Renal cortex interstitium (tissue), 15 donors: Measurements from ENCODE around the gene KRTAP5-2. TPM values are rescaled to one million over a fixed set of nuclear protein-coding genes. Genes with fewer than 3 reads are reported as not detected.
"Not testable (repeated sequence)": the region's sequence is repeated elsewhere in the genome, so short reads cannot be mapped to it uniquely, and the experiment has no call there.

Source experiments
- DNase-seq, 11 donors: peaks; one replicate each; pipeline ENCODE4 v3.0.0-alpha.2; 2013; ENCODE audit warnings: low read depth in 9 of 11, low spot score in 4 of 11; ENCODE audit errors: extremely low read depth in 1 of 11
- long read RNA-seq, 16 experiments: transcript quantifications; one replicate each; lab custom pipeline, GENCODE V29; 2026
- polyA plus RNA-seq, 3 donors: library from polyadenylated mRNA; unstranded; fragments of 120-200 nt; gene quantifications; one replicate each; pipeline ENCODE4 v1.2.1, GENCODE V29; 2013; ENCODE audit not compliant: insufficient read length in 3 of 3

Gene KRTAP5-2, protein sequence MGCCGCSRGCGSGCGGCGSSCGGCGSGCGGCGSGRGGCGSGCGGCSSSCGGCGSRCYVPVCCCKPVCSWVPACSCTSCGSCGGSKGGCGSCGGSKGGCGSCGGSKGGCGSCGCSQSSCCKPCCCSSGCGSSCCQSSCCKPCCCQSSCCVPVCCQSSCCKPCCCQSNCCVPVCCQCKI
- polyA plus RNA-seq: not detected
- long read RNA-seq, donor 1: 0 reads
- long read RNA-seq, donor 2: 0 reads
- long read RNA-seq, donor 3: 0 reads
- long read RNA-seq, donor 4: 0 reads
- long read RNA-seq, donor 5: 0 reads
- long read RNA-seq, donor 6: 0 reads
- long read RNA-seq, donor 7: 0 reads
- long read RNA-seq, donor 8: 0 reads
- long read RNA-seq, donor 9: 0 reads
- long read RNA-seq, donor 10: 0 reads
- long read RNA-seq, donor 11: 0 reads
- long read RNA-seq, donor 12: 0 reads
- long read RNA-seq, donor 13: 0 reads
- long read RNA-seq, donor 14: 0 reads
- long read RNA-seq, donor 15: 0 reads
- long read RNA-seq, donor 16: 0 reads

DNA sequence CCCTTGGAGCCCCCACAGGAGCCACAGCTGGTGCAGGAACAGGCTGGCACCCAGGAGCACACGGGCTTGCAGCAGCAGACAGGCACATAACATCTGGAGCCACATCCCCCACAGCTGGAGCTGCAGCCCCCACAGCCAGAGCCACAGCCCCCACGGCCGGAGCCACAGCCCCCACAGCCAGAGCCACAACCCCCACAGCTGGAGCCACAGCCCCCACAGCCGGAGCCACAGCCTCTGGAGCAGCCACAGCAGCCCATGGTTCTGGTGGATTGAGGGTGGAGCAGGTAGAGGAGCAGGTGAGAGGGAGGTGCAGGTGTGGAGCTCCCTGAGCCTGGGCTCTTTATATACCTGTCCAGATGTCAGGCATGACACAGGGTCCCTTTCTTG, at the start of gene KRTAP5-2:
TSS of gene KRTAP5-2 (minus strand) at position 301 of the 387 bp plus-strand sequence. CDS start at position 257, 44 bp downstream.
- DNase-seq: no peak

DNA sequence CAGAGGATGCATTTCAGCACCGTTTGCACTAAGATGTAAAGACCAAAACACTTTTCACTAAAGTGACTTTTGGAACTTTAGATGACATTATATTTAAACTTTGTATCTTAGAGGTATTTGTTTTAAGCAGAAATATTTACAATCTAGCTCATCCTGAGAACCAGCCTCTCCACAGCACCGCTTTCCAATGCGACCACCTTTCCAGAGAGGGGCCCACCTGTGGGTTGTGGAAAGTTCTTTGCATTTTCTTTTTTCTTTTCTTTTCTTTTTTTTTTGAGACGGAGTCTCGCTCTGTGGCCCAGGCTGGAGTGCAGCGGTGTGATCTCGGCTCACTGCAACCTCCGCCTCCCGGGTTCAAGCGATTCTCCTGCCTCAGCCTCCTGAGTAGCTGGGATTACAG, 48.4 kb upstream of the KRTAP5-2 start:
- not testable (repeated sequence) for DNase-seq

DNA sequence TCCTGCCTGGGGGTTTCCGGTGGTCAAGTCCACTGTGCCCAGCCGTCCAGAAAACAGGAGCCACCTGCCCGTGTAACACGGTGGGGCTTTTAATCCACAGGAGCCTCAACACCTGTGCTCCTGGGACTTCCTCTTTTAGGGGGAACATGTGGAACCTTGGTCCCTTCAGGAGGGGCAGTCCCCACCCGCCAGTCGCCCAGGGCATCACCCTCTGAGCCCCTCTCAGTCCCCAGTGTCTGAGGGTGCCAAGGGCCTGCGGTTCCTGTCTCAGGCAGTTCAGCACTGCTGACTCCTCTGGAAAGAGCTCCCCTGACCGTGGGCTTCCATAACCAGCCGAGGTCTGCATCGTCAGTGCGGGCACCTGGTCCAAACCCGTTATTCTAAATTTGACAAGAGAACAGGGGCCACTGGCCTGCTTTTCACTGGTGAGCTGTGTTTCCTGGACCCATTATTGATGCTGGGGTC, 47.3 kb upstream of the KRTAP5-2 start:
- DNase-seq: no peak

DNA sequence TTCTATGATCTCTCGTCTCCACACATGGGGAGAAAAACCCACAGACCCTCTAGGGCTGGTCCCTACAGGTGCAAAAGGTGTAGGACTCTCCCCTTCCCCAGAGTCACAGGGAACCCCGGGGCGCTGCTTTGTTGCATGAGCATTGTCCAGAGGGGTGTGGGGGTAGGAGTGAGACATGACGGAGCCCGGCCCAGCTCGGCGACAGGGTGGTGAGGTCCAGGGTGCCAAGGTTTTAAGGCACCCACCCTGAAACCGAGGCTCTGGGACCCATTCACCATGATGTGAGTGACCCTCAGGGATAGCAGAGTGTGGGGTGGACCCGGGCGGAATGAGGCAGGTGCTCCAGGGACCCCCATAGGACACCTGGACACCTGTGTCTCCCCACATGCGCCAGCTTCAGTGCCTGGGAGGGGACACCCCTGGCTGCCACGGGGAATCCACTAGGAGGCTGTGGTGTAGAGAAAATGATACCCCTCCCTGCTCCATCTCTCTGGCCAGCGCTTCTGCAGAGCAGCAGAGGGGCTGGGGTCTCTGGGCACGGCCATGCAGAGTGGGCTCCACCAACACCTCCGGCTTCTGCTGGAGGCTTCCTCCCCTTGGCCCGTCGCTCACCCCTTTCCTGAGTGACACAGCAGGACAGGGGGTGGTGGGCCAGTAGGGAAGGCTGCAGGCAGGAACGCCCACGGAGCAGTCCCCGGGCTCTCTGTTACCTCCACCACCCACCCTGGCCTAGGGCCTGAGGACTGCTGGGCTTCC, 46.7 kb upstream of the KRTAP5-2 start:
- DNase-seq: no peak

DNA sequence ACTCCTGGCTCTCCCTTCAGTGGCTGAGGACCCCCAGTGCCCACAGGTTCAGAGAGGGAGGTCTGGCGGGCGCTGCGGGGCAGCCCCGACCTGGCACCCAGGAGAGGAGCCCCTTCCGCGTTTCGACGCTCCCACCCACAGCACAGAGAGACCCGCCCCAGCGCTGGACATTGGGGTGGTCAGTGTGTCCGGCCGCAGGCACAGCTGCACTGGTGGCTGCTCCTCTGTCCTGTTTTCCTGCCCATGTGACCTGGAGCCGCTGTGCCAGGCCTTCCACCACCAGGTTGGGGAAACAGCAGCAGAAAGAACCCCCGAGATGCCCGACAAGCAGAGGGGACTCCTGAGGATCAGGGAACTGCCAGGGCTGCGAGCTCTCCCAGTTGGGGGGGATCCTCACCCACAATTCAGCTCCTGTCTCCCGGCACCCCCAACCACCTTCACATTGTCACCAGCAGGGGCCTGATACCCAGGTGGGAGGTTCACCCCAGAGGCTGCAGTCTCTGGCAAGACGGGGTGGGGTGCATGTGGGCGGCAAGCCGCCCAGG, 45.1 kb upstream of the KRTAP5-2 start:
- DNase-seq: no peak

DNA sequence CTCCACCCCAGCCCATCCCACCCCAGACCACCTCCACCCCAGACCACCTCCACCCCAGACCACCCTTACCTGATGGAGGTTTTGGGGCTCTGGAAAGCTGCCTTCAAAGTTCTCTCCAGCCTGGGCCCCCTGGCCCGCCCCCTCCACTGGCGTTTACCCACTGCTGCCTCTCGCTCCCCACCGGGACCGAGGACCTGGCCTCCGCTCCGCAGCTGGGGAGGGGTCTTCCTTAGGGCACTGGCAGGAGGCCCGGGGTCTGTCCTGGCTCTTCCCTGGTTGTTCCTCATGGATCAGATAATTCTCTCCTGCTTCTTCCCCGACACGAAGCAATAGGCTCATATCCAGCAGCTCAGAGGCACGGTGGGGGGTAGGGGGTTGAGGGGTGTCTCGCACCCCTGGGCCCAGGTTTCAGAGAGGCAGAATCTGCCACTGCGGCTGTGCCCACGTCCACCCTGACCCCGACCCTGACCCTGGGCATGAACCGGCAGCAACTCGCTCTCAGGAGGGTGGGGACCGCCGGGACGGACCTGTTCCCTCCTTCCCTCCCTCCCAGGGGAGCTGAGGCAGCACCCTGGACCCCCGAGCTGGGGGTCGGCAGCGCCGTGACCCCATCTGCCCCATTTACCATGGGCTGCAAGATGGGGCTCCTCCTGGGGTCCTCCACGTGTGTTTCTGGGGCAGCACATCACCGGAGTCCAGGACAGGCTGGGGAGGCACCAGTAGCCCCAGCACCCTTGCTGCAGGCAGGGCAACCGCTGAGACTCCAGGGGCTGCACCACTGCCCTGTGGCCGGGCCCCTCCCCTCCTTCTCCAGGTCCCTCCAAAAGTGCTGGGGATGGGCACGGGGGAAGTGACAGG, 44.4 kb upstream of the KRTAP5-2 start:
- DNase-seq: no peak

DNA sequence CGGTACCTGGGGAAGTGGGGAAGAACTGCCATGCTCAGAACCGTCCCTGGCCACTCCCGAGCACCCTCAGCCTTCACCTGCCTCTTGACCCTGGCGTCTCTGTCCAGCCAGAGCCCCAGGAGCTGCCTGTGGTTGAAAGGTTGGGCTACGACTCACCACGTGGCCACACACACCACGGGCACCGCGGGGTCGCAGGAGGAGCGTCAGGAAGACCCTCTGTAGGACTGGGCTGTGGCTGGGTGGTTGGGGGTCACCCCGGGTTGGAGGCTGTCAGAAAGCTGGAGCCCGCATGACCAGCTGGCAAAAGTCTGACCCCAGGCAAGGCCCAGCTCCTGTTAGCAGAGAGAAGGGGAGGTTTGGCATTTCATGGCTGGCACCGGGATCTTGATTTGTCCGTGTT, 43.0 kb upstream of the KRTAP5-2 start:
- DNase-seq: no peak

DNA sequence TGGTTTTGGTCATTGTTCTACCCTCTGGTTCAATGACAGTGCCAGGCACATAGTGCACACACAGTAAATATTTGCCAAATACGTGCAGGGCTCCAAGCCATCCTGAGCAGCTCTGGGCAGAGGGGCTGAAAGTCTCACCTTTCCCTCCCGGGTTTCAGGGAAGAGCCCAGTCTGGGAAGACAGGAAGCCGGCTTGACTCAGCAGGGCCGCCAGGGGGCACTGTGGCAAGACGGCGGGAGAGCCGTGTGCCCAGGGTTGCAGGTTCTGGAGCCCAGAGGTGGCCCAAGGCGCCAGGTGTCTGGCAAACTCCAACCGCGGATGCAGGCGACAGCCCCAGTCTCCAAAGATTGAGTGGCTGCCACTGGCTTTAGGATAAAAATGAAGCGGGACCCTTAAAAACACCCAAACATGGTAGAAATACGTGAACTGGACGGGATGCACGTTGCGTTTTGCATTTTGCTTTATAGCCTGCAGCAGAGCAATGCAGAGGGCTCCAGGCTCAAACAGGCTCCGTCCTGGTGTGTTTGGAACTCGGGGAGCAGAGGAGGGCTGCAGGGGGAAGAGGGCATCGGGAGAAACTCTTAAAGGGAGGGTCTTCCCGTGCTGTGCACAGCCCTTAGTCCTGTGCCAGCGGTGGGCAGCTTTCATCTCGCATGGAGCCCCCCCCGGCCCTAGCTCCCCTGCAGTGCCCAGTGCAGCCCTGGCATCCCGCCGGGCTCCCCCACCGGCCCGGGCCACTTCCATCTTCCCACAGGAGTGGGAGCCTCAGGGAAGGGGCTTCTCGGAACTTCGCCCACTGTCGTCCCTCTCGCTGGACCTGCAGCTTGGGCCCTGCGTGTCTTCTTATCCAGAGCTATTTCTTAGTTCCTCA, 42.2 kb upstream of the KRTAP5-2 start:
- peak in 1 of 11 donors; percentile 31 for DNase-seq

DNA sequence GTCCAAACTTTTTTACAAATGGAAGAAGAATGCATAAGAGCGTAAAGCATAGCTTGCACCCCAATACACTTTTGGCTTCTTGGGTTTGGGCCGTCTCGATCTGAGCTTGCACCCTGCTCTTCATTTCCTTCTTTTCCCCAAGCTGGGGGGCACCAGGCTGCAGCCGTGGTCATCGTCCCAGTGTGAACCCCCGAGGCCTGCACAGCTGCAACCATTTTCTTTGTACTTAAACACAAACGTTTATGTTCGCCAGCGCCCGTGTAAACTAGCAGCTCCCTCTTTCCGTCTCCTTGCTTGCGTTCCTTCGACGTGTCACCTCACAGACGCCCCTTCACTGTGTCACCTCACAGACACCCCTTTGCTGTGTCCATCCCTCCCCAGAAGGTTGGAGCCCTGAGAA, 41.6 kb upstream of the KRTAP5-2 start:
- no peak for DNase-seq

DNA sequence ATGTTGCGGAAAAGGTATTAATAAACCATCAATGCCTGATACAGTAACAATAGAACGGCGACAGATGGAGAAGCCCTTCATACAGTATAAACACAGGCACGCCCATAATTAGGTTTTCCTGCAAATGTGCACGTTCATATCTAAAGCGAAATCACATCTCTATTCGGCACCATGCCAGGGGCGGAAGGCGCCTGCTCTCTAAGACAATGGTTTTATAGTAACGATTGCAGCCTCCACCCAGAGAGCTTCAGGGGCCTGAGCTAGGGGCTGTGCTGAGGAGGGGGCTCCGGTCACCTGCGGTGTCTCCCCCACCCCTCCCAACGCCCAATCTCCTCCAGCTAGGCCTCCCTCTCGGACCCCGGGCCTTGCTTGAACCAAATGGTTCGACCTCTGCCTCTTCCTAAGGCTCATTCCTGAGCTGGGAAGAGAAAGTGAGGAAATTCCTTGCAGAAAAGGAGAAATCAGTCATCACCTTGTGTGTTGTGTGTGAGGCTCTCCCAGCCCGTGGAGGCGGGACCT, 41.1 kb upstream of the KRTAP5-2 start:
- no peak for DNase-seq

DNA sequence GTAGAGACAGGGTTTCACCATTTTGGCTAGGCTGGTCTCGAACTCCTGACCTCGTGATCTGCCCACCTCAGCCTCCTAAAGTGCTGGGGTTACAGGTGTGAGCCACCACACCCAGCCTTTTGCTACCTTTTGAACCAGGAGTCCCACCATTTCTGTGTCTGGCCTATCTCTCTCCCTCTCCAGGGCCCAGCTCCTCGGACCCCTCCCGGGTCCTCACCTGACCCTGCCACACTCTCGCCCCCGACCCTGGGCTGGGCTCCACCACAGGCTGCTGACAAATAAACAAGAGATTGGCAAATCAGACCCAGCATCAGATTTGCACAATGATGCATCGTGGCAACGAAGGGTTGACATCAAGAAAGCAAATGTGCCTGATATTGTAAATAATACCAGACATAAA, 40.2 kb upstream of the KRTAP5-2 start:
- DNase-seq: no peak

DNA sequence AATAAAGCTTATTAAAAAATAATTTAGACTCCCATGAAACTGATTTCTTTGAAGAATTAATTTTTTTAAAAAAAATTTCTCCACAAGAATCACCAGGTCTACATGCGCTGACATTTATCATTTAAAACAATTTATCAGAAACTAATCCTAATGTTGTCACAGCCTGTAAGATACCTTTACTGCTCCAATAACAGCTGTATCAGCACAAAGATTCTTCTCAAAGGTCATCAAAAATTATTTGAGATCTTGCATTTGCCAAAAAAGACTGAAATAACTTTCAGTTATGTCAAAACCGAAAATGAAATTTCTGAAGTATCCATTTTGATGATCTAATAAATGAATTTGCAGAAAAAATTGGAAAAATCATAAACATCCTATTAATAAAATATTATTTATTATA, 39.5 kb upstream of the KRTAP5-2 start:
- no peak for DNase-seq

DNA sequence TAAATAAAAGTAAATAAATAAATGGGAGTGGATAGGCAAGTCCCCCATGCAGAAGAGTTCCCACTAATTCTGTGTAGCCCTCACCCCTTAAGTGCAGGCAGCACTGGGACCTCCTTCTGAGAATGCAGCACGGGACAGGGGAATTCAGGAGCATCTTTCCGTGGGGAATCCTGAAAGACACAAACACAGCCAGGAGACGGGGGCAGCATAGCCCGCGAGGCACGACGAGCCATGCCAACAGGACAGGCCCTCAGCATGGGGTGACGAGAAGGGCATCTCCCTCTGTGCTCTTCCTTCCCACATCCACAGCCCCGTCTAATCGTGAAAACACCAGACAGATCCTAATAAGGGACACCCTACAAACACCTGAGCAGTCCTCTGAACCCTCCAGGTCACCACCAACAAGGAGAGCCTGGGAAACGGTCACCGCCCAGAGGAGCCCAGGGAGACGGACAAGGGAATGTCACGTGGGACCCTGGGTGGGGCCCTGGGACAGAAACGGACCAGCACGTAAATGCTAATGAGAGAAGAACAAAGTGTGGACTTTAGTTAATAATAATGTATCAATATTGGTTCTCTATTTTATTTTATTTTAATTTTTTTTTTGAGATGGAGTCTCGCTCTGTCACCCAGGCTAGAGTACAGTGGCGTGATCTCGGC, 38.3 kb upstream of the KRTAP5-2 start:
- no peak for DNase-seq

DNA sequence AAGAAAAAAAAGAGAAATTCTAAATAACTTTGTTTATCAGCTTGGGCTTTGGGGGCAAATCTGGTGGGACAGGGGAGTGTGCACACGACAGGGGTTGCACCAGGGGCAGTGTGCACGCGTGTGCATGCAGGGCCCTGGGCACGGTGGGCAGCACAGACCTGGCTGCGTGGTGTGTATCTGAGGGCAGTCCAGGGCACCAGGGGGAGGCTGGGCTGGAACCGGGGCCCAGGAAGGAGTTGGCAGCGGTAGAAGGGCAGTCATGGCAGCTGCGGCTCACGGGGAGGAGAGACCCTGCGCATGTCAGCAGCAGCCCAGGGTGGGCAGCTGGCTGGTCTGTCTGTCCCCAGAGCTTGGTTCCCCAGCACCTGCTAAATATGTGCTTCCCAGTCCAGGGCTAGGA, 35.8 kb upstream of the KRTAP5-2 start:
- no peak for DNase-seq

DNA sequence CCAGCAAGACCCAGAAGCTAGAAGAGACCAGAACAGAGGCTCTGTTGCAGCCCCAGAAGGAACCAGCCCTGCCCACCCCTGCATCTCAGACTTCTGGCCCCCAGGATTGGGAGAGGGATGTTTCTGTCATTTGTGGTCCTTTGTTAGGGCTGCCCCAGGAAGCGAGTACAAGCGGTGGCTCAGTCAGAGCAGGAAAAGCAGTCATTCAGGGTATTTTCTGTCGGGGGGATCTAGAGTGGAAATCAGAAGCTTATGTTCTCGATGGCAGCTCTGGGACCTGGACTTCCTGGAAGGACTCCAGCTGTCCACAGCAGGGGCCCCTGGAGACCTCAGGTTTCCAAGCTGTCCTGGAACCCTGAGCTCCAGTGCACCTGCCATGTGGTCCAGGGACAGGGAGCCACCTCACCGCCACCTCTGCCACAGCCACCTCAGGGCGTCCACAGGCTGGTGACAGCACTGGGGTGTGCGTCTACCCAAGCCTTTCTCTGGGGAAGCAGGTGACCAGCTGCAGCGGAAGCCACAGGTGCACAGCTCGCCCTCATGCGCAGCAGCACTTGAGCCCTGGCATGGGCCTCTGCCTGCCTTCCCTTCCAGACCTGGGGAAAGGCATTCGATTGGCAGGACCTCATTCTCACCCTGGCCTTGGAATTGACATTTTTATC, 34.1 kb upstream of the KRTAP5-2 start:
- DNase-seq: no peak

DNA sequence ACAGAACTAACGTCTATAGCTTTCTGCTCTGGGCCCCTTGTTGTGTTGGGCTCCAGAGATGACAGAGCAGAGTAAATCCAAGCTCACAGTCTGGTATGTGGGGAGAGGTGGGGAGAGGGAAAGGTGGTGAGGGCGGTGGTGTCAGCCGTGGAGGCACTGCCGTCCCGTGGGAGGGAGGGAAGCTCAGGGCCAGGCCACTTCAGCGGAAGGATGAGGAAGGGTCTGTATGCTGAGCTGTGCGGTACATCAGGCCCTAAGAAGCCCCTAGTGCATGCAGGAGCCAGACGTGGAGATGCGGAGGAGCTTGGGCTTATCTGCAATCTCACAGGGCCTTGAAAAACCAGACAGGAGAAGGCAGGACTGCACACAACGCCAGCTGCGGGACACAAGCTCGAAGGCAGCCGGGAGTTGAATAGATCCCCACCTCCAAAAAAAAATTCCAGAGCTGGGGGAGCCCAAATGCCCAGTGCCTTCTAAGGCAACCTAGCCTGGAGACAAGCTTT, 33.0 kb upstream of the KRTAP5-2 start:
- DNase-seq: no peak

DNA sequence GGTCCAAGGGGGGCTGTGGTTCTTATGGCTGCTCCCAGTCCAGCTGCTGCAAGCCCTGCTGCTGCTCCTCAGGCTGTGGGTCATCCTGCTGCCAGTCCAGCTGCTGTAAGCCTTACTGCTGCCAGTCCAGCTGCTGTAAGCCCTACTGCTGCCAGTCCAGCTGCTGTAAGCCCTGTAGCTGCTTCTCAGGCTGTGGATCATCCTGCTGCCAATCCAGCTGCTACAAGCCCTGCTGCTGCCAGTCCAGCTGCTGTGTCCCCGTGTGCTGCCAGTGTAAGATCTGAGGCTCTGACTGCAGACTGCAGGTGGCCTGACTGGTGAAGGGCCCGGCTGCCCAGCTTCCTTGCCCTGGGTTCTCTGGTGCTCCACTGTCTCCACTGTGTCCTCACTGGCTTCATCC, 32.2 kb upstream of the KRTAP5-2 start:
- DNase-seq: no peak
